HTR-8/SVneo (cell line): ENCODE results near the gene MTHFSD.

Experiments
- DNase-seq: peaks from one replicate; pipeline ENCODE4 v3.0.0; 2011; ENCODE audit warnings: low spot score, mixed read lengths; ENCODE audit not compliant: insufficient read length
- FAIRE-seq: peaks from 2 replicates; lab custom pipeline; 2011; peaks lifted over from hg19 to GRCh38; lab: Jason Lieb, UNC

The MTHFSD gene

DNA sequence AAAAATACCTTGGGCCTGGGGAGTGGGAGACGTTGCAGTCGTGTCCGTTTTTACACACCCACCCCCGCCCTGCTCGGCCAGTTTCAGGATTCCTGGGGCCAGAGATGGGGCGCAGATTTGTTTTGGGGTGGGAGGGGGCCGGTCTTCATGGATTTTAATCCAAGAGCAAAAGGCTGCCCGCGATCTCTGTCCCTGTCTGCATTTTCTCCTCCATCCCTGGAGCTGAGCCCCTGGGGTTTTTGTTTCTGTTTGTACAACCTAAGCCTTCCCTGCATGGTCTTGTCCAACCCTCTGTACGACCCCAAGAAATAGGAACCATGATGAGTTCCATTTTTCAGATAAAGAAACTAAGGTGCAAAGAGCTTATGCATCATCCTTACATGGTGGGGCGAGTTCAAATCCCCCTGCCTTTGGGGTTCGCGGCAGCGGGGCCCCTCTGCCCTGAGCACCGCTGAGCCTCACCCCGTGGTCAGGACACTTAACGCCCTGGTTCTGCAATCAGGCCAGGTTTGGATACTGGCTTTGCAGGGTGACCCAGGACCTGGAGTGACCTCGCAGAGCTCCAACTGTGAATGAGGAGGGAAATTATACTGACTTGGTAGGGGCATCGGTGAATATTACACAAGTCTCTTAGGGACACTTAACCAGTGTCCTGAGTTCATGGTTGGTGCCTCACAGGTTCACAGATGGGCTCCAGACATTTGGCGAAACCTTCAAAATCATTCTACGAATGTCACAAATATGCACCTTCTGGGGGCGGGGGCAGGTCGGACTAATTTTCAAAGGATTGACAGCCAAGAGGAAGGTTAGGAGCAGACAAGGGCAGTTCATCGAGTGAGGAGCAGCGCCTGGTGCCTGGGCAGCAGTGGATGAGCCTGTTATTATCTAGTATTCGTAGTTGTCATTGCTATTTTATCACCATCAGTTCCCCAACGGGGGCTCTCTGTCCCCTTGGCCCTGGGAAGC lies 48.9 kb downstream of the MTHFSD start:
- no peak for DNase-seq
- FAIRE-seq: no peak

DNA sequence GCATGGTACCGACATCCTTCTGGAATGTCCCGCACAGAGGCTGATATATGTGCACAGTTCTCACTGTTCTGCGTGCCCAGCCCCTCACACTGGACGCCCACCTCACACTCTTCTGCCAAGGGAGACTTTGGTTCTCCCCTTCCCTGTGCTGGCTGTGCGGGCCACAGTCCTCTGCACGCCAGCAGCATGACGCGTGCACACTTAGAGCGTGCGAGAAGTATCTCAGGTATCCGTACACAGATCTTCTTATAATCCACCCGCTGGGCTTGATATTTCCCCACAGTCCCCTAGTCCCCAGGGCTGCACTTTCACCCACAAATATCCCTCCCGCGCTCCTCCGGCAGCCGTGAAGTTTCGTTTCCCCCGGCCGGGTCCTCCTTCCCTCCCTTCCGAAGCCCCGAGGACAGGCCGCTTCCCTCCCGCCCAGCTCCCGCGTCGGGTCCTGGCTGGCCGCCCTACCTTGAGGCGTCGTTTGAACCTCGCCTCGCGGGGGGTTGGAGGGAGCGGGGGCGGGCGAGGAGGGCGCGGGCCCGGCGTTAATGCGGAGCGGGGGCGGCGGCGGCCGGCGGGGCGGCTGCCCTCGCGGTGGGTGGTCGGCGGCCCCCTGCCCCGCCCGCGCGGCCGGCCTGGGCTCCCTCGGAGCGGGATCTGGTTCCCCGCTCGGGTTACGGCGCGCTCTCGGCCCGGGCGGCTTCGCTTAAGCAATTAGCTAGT lies 49.7 kb downstream of the MTHFSD start:
- FAIRE-seq (no peak), DNase-seq (no peak)

DNA sequence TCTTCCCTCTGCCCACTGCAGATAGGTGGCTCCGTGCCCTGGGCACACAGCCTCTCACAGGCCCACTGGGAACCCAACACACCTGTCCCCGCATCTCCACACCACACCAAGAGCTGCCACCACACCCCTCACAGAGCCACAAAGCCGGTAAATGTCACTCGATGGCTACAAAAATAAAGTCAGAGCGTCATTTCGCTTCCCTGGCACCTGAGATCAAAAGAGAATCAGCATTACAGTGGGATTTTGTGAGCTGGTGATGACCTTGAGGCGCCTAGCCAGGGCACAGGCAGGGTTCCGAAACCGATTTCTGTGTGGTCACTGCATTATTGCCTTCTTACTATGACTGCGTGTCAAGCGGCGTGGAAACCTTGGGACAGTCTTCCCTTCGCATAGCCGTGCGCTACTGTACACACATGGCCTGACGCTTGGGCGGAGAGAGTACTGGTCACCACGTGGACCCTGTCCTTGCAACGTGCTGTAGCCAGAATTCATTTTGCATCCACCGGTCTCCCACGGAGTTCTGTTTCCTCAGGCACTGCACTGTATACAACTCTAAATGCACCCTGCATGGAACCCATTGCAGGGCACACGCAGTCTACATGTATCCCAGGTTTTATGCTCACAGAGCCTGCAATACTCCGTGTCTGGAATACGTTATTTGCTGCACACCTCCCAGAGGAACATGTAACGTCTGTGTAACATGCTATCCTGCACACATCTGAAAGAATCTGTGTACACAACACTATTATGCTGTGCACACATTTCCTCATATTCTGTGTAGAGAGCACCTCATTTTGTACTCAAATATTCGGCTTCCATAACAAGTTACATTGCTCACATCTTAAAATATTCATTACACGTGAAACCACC lies 50.5 kb downstream of the MTHFSD start:
- peak; percentile 54 for FAIRE-seq
- no peak for DNase-seq

DNA sequence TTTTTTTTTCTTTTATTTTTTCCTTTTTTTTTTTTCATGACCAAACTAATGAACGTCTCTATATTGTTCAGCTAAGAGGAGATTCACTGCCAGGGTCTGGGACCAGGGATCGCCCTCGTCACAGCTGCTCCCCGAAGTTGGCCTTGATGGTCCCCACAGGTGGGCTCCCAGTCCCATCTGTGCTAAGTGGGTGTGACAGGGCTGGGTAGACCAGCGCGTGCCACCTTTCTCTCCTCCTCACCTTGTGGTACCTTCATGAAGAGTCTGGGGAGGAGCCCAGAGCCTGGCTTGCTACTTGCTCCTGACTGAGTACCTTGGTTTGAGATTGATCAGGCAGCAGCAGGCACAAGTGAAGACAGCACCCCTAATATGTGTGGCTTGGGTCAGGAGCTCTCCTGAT lies 51.2 kb downstream of the MTHFSD start:
- no peak for DNase-seq
- FAIRE-seq: no peak

DNA sequence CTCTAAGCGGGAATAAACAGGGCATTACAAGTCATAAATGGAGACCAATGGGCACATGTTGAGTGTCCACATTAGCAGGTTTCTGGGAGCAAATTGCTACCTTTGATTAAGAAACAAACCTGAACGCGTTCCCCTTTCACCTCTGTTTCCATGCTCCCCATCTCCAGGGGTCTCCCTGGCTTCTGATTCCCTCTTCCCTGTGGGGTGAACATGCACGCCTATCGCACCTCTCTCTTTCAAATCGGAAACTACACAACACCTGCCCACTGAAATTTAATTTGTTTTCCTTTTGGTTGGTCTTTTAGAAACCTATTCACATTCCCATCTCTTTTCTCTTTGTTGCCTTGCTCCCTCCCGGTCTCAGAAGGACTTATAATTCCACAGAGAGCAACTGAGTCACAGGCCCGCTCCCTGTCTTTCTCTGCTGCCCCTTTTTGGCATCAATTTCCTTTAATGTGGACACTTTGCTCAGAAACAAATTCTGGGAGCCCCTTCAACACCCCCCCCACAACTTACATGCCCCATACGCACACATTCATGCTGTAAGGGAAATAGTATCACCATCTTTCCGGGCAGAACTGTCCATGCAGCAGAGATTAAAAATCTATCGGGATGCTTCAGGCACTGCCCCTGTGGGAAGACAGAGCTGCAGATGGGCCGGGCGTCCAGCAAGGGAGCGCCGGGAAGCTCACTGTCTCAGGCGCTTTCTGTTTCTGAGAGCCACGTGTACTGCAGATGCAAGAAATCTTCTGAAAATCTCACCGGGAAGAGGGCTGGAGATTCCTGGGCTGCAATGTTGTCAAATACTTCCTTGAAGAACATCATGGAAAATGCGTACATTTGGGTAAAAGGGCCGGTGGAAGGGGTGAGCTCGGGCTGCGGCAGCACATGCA lies 51.9 kb downstream of the MTHFSD start:
- DNase-seq (no peak), FAIRE-seq (no peak)

DNA sequence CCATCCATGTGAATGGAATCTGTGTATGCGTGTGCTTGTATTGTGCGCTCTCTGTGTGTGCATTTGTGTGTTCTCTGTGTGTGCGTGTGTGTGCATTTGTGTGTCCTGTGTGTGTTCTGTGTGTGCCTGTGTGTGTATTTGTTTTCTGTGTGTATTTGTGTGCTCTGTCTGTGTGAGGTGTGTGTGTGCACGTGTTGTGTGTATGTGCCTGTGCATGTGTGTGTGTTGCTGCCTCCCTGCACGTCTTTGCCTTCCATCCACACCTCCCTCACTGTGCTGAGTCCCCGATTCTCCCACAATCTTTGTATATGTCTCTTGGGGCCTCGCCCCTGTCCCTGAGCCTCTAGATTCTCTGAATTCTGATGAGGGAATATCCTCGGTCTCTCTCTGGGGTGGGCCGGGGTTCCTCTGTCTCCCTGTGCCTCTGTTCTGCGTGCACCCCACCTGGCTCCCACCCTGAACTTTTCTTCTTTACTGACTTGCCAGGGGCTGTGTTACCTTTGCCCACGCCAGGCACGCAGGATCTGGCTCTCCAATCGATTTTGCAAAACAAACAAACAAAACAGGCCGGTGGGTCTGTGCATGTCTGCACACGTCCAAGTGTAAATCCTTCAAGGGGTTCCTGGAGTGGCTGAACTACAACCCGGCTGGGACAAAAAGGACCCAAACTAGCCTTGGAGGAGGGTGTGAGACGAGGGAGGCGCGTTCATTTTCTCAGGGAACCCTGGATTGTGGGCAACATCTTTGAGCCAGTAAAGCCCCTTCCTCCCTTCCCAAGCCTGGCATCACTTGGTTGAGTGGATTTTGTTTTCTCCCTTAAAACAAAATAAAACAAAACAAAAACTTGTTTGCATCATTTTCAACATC lies 52.8 kb downstream of the MTHFSD start:
- FAIRE-seq (peak; percentile 88), DNase-seq (no peak)

DNA sequence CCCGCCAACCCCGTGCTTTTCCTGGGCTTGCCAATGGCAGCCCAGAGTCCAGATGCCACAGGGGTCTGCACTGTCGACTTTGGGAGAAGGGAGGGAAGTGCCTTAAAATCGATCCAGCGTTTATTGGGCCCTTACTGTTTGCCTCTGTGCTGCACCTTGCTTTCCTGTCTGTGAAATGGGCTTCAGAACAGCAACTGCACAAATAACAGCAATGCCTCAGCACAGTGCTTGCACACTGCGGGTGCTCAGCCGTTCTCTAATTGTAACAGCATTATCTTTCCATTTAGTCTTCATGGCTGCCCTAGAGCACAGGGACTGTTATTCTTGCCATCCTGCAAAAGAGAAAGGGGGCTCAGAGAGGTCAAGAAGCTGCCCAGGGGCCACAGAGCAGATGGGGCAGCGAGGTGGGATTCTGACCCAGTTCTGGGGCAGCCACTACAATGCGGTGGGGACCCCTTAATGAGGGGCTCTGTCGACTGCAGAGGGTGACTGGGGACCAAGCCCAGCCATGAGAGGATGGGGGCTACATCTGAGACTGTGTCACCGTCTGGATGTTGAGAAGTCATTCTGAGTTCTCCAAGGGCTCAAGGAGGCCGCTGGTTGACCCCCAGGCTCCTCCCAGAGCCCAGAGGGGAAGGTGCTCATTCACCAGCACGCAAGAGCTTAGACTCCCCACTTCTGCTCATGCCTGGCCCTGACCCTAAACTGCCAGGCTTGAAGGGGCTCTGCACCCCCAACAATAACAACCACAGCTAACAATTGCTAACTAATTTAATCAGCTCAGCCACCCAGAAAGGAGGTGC lies 54.1 kb downstream of the MTHFSD start:
- FAIRE-seq (no peak), DNase-seq (no peak)

DNA sequence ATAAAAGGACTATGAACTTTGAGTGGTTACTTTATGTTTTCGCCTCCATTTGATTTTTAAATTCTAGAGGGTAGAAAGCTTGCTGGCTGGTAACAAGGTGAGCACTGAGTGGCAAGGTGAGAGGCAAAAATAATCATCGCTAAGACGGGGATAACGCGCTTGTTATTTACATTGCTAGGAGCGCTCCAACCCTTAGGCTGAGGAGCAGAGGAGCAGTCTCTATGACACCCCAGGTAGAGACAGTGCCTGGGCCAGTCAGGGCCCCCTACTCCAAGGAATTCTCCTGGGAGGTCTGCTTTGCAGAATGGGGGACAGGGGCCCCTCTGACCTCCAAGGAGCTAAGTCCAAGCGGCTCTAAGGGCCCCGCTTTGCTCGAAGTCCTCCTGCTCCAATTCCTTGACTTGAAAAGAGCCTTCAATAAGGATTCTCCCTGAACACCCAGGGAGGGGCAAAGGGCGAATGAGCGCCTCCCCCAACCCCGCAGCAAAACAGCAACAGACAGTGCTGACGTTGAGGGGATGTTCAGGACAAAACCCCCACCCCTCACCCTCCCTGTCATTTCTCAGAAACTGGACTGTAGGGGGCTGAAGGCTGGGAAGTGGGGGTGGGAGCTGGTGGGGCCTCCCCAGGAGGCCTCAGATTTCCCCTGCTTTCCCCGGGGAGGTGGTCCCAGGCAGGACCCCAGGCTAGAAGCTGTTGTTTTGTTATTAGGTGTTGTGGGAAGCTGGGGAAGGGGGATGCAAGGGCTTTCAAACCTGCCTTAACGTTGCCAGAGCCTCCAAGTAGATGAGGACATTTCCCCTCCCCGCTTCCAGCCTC lies 54.9 kb downstream of the MTHFSD start:
- FAIRE-seq: no peak
- no peak for DNase-seq

DNA sequence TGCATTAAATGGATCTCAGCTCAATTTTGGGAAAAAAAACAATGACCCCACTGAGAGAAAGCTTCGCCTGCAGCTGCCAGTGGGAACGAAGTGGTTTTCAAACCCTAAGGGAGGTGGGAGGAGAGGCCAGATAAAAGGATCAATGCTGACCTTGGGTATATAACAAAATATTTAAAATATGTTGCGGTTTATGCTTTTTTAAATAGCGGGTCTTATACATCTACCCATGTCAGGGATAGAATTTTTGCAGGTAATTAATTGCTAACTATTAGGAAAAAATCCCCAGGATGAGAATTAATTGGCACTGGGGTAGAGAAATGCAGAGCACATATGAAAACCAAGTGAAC lies 55.6 kb downstream of the MTHFSD start:
- FAIRE-seq (no peak), DNase-seq (no peak)

DNA sequence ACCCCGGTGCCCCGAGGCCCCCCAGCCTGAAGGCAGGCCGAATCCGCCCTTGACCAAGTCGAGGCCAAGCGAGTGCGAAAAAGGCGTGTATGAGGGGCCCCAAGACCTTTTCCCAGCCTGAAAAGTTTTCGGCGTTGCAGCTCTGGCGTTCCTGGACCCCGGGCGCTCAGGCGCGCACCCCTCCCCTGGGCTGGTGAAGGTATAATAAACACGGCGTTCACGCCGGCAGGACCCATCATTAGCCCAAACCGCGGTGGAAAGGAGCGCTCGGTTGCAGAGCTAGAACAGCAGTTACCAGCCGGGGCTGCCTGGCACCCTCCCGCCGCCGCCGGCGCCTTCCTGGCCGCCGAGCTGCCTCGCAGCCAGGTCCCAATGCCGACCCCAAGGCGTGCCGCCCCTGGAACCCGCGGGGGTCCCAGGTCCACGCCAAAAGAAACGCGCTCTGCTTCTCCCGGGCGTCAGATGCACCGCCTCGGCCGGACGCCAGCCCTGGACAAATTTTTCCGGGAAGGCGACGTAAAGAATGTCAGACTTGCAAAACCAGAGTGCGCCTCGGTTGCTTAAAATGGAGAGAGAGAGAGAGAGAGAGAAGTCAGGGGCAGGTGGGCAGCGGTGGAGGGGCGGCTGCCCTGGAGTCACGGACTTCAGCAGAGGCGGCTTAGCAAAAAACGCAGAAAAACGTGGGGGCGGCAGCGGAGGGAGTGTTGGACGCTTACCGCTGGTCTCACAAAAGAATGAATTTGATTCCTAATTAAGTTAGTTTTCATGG lies 56.2 kb downstream of the MTHFSD start:
- no peak for DNase-seq
- no peak for FAIRE-seq

DNA sequence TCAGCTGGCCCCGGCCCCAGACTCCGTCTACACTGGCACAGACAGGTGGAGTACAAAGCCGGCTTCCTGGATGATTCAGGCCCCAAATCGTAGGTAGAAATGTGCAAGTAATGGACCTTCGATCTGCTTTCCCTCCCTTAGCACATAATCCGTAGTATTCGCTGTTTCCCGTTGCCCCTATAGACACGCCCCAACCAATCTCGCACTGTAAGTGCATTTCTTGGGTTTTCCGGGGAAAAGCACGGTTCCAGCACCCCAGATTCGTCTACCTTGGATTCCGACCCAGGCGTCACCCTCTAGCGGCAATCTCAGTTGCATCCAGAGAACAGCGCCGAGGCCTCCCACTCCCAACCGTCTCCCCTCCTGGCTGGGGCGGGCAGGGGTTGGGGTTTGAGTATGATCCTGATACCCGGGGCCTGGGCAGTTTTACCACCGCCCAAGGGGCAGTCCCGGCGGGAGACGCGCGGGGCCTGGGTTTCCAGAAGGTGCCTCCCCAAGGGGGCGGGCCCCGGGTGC lies 56.8 kb downstream of the MTHFSD start:
- no peak for FAIRE-seq
- no peak for DNase-seq

DNA sequence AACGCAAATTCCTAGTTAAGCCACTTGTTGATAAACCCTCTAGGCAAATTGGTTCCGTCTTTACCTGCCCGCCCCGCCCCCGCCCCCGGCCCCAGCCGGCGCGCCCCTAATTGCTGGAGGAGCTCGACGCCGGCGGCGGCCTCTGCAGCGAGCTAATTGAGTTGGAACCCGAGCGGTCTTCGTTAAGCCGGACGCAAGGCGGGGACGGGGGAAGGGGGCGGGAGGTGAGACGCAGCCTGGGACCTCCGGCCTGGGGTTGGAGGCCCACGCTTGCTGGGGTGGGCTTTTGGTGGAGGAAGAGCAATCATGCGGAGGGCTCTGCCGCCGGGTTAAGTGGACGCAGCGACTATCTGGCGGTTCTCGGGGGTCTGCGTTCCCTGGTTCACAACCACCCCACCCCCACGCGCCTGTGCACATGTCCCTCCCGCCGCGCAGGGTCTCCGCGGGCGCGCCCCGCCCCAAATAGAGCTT lies 57.4 kb downstream of the MTHFSD start:
- DNase-seq: no peak

DNA sequence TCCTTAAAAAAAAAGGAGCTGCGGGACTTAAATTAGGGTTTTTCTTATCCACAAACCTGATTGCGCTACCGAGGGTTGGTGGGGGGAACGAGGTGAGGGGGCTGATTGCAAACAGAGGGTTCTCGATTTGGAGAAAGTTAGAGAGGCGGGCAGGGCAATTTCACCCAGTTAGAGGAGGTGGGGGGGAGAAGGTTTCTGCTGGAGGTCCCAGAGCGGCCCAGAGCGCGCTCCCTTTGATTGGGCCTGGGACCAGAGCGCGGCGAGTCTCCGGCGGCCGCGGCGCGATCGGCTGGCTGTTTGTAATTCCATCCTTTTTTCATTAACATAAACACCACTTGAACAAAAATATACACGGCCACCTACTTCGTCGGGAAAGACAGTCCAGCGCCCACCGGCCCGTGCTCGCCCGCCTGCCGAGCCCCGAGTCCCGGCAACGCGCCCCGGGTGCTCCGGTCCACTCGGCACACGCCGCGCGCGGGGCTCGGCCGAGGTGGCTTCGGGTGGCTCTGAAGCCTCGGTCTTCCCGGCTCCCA lies 58.0 kb downstream of the MTHFSD start:
- FAIRE-seq: no peak
- DNase-seq: no peak

More for the DNA sequence above, 57.4 kb downstream of the MTHFSD start:
- no peak for FAIRE-seq

DNA sequence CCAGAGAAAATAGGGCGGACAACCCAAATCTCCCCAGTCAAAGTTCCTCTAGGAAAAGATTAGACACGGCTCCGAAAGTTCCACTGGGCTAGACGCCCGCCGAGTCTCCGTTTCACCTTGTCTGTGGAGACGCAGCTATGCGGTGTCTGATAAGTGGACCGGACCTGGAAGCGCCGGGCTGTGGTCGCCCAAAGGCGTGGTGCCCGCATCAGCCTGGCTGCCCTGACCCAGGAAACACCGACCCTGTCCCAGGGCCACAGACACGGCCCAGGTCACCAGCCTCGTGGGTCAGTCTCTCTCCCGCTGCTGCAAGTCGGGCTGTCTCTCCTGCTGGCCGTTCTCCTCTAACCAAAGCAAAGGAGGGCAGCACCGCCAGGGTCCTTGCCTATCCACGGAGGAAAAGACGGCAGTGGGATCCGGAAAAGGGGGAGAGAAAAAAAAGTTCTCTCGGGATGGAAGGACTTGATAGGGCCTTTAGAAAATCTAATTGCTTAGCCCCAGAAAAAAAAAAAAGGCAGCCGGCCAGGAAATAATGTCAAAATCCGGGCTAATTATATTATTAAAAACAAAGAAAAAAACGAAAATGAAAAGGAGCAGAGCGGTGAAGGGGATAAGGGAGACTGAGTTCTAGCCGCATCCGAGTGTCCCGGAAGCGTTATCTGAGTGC lies 58.6 kb downstream of the MTHFSD start:
- FAIRE-seq (no peak), DNase-seq (no peak)

DNA sequence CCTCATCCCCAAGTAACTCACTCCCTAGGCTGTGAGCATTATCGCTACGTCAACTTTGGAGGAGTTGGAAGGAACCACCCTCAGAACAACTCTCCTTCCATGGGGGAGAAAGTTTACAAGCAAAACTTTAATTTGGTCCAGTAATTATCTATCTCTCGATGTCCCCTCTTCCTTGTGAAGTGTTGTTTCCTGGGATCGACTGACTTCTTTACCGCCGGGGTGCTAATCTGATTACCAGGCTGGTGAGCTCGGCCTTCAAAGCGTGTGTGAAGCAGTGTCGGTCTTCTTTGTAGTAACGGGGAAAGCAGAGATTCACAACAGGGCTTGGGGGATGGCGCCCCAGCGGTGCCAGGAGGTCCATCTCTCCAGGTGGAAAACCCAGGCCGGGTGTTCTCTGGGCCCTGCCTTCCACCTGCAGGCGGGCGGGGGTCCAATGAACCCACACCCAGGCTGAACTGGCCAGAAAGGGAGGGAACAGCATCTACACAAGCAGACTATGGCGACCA lies 59.2 kb downstream of the MTHFSD start:
- FAIRE-seq (no peak), DNase-seq (no peak)
